BE2C (cell line): ENCODE measurements around the gene CDON.
A peak's percentile ranks its signal among the peaks of the same experiment; 100 is the strongest.
"Not testable (repeated sequence)": the region's sequence is repeated elsewhere in the genome, so short reads cannot be mapped to it uniquely, and the experiment has no call there.

ENCODE experiments used
- DNase-seq: peaks from one replicate; pipeline ENCODE4 v3.0.0-alpha.2; 2020
- H3K27me3 ChIP-seq: fragments of 250-450 bp; sonication (Bioruptor Pico); 2 replicates; pipeline ENCODE4 v1.5.1; 2020; ENCODE audit warnings: mild to moderate bottlenecking
- H3K36me3 ChIP-seq: fragments of 250-450 bp; sonication (Bioruptor Pico); 2 replicates; pipeline ENCODE4 v1.5.1; 2020; ENCODE audit warnings: mild to moderate bottlenecking
- H3K4me1 ChIP-seq: fragments of 250-450 bp; sonication (Bioruptor Pico); 2 replicates; pipeline ENCODE4 v1.5.1; 2020
- H3K4me3 ChIP-seq: 2 replicates; pipeline ENCODE4 v1.5.1; 2011; ENCODE audit warnings: low read depth, low read length
- H3K9me3 ChIP-seq: fragments of 250-450 bp; sonication (Bioruptor Pico); 2 replicates; pipeline ENCODE4 v1.5.1; 2020
- CTCF ChIP-seq: IDR thresholded peaks from 2 replicates; pipeline ENCODE4 v1.5.1; 2012; ENCODE audit warnings: mild to moderate bottlenecking, low read depth, low read length

CDON gene

GRCh38 chr11:125918140-125918840, 144.4 kb downstream of the CDON start:
- H3K36me3 ChIP-seq = no peaks in the 10 kb centered on the region
- no peaks in the 10 kb centered on the region for H3K9me3 ChIP-seq
- TF ChIP-seq CTCF = no peak
- no peaks in the 10 kb centered on the region; the same call in 1 of the 2 replicates for H3K4me1 ChIP-seq
- H3K27me3 ChIP-seq = no peaks in the 10 kb centered on the region
- H3K4me3 ChIP-seq = no peak overlapping the region
- DNase-seq = no peak

GRCh38 chr11:125916683-125917347, 145.9 kb downstream of the CDON start:
- Histone ChIP-seq H3K4me3 (no peak overlapping the region), H3K9me3 (no peaks in the 10 kb centered on the region), H3K27me3 (no peaks in the 10 kb centered on the region), H3K36me3 (no peaks in the 10 kb centered on the region), H3K4me1 (no peaks in the 10 kb centered on the region; the same call in 1 of the 2 replicates)
- TF ChIP-seq CTCF = no peak
- DNase-seq = no peak

- not testable (repeated sequence) for H3K9me3 ChIP-seq, H3K36me3 ChIP-seq, DNase-seq, H3K4me1 ChIP-seq, H3K4me3 ChIP-seq, H3K27me3 ChIP-seq
- TF ChIP-seq CTCF = peak; percentile 17; the same call in 1 of the 2 replicates
These were observed 148.1 kb downstream of the CDON start for GRCh38 chr11:125914601-125915000.

GRCh38 chr11:125910226-125910849, 152.3 kb downstream of the CDON start:
- Histone ChIP-seq H3K9me3 (no peaks in the 10 kb centered on the region), H3K36me3 (no peaks in the 10 kb centered on the region), H3K4me3 (no peak overlapping the region), H3K4me1 (no peaks in the 10 kb centered on the region), H3K27me3 (no peaks in the 10 kb centered on the region)
- TF ChIP-seq CTCF = no peak
- DNase-seq = no peak
